NCI-H774 (cell line): ENCODE measurements around the gene SORCS2.

Experiments used
- DNase-seq: peaks from one replicate; lab custom pipeline; 2025; lab: John Stamatoyannopoulos, UW

Gene SORCS2

DNA sequence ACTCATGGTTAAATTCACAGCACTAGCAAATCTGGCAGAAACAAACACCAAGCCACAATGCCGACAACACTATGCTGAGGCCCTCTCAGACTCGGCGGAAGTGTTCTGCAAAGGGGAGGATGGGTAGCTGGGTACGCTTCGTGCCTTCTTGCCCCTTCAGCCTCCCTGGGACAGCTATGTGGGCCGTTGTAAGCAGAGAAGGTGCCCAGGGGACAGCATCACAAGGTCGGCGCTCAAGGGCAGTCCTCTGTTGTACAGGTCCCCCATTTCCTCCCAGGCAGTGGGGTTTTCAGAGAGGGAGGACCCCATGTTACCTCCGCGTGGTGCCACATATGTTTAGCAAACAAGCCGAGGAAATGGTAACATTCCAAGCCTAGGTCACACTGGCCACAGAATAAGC, 573.7 kb downstream of the SORCS2 start:
- DNase-seq, result no peak

DNA sequence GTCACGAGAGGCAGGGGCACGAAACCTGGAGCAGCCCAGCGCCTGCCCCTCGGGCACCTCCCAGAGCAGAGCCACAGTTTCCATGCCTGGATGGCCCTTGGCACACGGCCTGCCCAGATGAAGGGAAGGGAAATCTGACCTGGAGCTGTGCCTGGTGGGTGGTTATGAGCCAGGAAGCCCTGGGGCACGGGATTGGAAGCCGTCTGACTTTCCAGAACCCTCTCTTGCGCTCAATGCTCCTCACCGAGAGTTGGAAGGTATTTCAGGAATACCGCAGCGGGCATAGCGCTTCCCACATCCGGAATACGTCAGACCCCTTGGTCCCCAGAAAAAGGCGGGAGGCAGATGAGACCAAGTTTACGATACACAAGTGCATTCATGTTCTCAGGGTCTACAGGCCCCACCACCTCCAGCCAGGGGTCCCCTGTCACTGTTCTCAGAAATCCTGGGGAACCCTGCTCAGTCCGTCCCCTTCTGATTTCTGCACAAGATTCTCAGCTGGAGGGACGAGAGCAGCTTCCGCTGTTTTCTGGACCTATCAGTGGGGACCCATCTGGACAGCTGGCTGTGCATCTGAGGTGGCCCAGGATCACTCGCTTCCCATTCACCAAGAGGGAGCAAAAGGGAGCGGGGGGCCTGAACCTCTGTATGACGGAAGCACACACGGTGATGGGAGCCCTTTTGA, 574.5 kb downstream of the SORCS2 start:
- DNase-seq, result no peak

DNA sequence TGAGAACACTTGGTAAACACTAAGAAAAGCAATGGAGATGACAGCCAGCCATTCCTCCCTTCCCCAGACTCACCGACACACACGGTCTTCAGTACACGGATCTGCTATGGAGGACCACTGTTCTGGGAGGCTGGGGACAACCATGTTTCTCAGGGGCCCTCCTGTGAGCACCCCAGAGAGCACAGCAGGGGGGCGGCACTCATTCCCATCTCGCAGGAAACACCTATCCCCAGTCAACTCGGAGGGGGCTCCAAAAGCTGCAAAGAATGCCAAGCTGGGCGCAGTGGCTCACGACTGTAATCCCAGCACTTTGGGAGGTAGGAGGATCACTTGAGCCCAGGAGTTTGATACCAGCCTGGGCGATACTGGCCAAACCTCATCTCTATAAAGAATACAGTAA, 575.2 kb downstream of the SORCS2 start:
- DNase-seq, result no peak

DNA sequence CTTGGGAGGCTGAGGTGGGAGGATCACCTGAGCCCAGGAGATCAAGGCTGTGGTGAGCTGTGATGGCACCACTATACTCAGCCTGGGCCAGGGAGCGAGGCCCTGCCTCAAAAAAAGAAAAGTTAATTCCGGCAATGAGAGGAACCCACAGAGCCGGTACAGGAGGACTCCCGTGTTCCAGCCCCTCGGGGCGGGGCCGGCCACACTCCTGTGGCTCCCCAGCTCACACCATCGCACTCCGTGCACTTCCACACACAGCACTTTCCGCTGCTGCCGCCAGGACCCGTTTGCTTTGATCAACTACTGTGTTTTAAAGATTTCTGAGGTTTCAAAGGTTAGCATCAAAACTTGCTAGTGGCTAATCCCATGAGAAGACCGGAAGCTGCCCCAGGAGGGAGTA, 575.6 kb downstream of the SORCS2 start:
- no peak for DNase-seq

DNA sequence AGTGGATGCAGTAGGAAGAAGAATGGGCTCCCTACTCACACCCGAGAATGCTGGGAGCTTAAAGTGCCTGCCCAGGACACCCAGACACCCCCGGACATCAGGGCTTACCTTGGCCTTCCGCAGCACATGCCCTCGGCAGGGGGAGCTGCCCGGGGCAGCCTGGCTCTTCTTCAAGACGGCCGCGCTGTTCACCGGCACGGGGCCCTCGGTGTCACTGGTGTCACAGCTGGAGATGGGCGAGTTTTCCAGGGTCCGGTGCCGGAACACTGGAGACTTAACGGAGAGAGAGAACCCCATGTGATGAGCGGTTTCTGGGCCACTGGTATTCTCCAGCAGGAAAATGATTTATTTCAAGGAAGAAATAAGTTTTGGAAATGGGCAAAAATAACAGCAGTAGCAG, 576.4 kb downstream of the SORCS2 start:
- DNase-seq, result no peak

DNA sequence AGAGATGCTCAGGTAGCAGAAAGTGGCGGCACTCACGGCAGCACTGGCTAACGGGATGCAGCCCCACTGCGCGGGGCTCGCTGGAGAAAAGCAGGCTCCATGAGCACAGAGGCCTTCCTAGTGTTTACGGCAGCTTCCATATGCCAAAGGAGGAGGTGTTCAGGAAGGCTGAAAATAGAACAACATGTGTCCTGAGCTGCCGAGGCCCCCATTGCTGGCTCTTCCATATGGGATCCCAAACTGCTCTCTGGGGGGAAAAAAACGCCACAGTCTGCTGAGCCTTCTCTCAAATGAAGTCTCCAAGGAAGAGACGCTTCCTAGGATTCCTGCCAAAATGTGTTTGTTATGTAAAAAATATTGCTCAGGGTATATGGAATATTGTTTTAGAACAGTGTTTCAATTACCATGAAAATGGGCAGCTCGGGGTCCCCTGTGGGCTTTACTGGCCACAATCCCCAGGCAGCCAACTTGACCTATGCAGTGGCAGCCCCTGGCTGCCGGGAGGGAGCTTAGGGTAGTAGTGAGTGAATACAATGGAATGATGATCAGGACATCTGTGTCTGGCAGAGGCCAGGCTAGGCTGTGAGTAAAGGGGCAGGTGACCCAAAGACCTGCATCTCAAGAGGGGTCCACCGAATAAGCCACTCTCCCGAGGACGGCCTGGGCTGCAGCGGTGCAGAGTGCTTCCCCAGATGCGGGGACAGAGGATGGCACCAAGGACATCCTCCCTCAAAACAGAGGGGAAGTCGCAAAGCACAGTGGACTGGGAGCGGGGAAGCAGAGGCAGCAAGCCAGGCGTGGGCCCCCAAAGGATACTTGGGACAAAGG, 577.3 kb downstream of the SORCS2 start:
- DNase-seq, result no peak

DNA sequence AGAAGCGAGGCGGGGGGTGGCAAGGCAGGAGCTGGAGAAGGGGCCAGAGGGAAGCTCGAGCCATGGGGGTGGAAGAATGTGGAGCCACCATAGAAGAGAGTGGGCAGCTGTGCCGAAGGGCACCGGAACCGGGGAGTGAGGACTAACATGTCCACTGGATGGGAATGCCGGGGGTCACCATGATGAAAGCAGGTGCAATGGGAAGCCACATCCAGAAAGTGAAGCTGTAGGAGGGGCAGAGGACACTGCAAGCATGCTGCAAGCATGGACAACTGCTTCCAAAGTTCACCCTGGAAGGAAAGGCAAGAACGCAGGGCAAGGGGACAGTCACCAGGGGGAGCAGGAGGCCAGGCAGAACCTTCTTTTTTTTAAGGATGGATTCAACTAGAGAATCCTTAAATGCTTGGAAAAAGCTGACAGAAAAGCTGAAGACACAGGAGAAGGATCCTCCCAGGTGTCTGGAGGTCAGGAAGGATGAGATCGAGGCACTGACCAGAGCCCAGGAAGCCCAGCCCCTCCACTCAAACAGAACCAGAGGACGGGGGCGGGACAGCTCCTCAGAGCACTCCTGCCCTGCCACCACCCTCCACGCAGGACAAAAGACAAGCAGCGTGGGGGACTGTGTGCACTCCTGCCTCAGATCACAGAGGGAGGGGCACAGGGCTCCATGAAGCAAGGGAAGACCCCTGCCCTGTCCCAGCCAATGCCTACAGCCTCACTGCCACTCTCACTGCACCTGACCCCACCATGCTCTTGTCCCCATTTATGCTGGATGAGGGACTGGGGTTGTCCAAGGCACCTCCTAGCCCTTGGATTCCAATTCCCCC, 578.1 kb downstream of the SORCS2 start:
- no peak for DNase-seq

DNA sequence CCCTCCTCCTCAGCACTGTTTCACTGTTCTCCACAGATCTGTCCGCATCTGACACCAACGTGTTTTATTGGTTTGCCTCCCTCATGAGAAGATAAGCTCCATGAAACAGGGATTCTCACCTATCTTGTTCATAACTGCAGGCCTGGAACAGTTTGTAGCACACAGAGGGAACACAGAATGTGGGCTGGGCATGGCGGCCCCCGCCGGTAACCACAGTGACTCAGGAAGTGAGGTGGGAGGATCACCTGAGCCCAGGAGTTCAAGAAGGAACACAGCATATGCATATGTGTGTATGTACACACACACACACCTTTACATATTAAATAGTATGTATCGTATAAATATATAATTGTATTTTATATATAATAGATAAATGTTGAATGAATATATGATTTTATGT, 578.7 kb downstream of the SORCS2 start:
- no peak for DNase-seq

DNA sequence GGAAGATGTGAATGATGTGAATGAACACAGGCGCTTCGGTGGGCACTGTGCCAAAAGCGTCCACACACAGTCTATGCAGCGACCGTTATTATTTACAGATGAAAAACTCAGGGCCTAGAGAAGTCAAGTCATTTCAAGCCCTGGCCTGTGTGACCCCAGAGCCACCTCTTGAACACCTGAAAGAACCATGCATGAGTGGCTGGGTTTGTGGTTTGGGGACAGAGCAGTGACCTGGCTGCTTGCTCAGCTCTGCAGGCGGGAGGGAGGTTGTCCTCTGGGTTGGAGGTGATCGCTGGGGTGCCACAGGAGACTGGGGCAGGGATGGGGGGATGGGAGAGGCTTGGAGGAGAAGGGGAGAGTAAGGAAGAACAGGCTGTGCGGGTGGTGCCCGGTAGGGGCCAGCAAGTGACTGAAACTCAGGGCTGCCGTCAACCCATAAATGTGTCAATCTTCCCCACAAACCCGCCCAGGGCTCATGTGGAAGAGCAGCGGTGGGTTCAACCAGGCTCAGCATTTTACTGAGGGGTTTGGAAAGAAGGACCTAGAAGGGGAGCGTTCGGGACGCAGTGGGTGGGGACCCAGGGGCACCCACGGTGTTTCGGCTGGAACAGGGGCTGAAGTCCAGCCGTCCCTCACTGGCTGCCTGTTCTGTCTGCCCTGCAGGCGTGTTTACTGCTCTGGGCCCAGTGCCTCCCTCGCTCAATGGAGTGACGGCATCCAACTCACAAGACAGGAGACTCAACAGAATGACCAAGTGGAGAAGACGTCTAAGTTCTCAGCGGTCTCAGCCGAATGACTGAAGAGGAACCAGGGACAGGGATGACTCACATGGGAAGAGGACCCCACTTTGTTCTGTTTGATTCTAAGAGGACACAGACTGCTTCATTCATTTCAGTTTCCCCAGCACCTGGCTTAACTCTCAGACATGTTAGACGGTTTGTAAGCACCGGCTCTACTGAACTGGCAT, 579.5 kb downstream of the SORCS2 start:
- DNase-seq, result no peak

DNA sequence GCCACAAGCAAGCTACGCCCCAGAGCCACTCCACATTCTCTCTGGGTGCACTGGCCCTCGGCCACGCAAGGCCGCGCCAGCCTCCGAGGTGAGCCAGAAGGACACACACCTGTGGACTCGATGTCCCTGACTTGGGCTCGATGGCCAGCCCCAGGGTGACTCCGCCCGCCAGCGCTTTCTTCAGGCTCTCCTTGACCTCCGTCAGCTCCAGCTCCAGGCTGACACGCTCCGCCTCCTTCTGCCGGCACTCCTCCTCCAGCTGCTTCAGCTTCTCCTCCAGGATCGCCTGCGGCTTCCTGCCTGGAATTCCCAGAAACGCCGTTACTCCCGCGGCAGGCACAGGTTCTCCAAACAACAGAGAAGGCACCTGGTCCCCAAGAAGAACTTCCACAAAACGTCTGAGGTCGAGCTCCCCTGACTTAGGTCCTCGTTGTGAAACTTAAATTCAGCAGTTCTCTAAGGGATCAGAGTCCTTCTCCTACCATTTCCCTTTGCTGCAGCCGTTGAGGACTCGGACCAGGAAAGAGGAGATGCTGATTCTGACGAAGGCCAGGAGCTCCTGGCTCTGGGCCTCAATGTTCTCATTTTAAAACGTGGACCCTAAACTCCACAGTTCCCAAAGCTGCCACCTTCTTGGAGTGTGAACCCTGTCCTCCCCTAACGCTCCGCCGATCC, 580.5 kb downstream of the SORCS2 start:
- DNase-seq, result no peak

DNA sequence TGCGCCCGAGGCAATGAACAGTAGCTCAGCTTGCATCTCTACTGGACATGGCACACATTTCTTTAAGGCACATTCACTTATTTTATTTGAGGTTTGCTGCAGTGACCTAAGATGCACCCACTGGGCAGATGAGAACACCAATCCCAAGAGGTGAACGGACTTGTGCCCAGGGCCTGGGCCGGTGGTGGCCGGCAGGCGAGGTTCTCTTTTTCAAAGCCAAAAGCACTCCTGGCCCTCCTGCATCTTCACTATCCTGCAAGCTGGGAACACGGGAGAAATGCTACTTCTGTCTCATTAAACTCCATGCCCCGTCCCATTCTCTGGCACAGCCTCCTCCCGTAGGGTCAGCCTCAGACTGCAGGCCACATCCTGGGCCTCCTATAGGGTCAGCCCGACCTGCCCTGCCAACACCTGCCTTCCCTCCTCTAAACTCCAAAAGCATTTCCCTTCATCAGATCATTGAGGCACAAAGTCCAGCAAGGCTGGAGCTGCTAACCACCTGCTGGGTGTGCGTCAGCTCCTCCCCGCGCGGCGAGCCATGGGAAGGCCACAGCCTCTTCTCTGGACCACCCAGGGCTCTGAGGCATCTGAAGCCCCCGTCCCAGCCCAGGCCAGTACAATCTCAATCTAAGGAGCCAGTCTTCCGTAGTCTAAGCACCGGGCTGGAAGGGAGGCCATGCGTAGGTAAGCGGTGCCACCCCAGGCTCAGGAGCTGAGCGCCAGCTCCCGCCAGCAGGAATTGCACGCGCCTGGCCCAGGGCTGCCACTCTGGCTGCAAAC, 581.3 kb downstream of the SORCS2 start:
- DNase-seq, result no peak

DNA sequence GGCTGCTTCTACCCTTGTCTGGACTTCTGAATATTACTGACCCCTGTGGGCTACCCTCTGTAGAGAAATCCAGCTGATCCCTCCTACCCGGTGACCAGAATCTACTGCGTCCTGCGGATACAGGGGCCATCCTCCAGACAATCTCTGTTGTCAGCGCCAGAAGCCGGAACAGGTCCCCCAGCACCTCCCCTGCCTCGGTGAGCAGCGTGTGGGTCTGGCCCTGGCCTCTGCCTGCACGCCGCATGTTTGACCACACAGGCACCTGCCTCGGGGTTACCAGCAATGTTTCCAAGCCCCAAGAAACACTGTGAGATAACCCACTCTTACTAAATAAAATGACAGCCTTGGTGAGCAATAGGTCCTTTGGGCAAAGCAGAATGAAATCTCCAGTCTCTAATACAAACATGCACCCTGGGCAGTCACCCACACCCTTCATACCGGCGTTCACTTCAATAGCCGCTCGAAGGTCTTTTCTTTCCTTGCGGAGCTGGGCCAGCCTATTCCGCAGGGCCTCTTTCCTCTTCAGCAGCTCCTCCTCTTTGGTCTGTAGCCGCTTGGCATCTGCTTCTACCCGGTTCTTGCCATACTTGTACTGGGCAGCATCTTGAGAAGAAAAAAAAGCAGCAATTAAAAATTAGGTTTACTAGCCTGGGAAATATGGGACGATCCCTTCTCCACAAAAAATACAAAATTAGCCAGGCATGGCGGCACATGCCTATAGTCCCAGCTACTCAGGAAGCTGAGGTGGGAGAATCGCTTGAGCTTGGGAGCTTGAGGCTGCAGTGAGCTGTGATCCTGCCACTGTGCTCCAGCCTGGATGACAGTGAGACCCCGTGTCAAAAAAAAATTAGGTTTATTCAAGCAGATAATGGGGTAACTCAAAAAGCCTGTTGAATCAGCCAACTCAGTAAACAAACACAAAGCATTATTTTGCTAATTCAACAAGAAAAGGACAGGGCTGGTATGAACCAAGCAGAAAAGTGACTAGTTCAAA, 582.3 kb downstream of the SORCS2 start:
- DNase-seq, result no peak

DNA sequence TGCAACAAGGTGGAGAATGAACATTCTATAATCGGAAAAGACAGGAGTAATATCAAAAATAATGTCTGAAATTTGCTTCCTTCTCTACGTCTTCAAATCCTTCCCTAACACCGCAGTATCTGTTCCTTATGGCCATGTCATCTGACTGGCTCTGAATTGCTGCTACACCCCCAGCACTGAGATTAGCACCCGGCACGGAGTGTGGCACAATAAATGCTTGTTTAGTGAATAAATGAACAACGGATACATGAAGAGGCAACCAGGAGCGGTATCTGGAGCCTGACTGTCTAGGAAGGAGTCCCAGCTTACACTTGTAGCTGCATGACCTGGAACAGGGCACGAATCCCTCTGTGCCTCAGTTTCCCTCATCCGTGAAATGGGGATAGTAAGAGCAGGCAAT, 583.1 kb downstream of the SORCS2 start:
- no peak for DNase-seq

DNA sequence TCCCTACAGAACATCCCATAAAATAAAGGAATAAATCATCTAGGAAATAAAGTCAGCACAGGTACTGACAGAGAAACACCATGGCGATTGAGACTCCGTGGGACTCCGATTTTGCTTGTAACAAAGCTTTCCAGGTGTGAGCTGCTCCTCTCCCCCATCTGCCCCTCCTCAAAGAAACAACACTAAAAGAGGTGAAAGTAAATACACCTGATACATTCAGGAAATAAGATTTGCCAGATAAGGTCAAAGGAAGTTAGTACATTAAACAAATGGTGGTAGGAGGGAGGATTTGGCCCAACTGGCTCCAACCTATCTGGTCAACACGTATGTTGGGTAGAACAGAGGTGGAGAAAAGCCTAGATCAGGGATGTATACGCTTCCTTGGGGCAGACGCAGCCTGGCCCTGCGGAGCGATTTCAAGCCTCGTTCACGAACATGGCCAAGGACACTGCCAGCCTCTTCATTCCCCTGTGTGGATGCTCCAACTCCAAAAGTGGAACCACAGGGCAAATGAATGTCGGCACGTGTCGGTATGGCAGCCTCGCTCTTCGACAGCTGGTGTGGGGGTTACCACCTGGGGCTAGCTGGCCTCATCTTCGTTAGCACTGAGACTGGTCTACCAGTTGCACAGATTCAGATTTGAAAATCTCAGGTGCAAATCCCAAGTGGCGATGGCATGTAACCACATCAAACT, 584.8 kb downstream of the SORCS2 start:
- peak; percentile 3 for DNase-seq

DNA sequence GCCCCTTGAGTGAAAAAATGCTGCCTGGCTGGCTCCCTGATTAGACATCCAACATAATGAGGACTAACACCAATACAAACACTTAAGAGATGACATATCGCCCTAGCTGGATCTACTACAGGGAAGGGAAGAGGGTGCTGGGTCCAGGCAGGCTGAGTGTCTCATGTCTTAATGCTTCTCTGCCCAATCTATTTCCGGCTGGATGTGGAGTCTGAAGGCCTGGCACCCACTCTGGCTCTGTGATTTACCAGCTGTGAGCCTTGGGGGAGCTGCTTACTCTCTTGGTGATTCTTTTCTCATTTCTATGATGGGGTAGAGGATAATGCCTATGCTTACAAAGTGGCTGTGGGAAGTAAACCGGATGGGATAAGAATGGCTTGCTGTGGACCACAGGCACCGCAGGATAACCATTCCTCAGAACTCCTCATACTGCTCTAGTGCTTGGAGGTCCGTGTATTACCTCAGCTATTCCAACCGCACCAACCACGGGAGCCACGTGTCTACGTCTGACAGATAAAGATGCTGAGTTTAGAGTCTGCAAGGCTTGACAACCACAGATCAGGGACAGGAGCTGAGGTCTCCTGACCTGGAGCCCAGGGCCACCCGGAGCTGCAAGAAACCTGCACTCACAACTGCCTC, 585.7 kb downstream of the SORCS2 start:
- no peak for DNase-seq

DNA sequence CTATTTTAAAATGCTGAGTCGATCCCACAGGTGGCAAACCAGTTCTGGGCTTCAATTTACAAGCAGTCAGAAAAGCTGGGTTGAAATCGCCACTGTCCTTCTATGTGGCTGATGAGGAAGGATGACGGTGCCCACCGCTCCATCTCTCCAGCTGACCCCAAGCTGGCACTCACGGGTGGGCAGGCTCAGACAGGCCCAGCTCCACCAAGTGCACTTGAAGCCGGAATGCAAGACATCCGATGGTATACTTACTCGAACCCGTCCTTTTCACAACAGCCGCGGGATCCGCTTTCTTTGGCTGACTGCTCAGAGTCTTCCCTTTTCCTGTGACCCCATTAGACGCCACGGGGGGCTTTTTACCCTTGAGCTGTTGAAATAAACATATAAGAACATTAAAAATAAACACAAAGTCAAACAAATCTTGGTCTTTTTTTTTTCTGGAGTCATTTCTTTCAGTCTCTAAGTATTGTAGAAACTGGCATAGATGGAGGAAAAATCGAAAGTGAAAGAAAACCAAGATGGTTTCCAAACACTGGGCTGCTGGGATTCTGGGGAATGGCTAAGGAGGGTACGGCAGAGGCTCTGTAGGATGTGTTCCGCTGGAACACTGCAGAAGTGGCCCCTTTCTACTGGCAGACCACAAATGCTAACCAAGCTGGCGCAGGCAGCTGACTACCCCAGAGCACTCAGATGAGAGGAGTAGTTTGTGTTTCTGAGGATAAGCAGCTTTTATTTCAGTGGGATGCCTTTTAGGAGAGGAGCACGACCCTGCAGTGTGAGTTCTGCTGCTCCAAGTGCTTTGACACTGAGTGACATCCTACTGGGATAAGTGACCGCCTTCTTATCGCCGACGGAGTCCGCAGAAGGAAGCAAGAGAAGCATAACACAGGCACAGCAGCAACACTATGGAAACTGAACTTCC, 586.4 kb downstream of the SORCS2 start:
- DNase-seq, result no peak

DNA sequence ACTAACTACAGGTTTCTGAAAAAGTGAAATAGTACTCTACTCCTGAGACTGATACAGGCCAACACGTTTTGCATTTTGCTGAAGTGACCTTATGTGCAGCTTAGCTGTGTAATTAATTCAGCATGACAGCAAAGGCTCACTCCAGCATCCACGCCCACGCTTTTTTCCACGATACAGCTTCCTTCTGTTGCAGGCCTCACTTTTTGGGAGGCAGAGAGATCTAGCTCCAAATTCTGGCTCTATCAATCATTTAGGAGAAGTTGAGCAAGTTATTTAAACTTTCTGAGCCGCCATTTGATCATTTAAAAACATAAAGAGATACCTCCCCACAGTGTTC, 587.1 kb downstream of the SORCS2 start:
- DNase-seq, result no peak
